Activated T-helper 17 cell treated with anti-CD3 and anti-CD28 coated beads, Interleukin-2, amount 50 U/mL, for 72 hours (primary cell): ENCODE results near the gene KANK4. TPM values are rescaled to one million over a fixed set of nuclear protein-coding genes. Genes with fewer than 3 reads are reported as not detected.
A peak's percentile ranks its signal among the peaks of the same experiment; 100 is the strongest.
"Not testable (repeated sequence)": the region's sequence is repeated elsewhere in the genome, so short reads cannot be mapped to it uniquely, and the experiment has no call there.

Experiments used
- ATAC-seq: fragments of 150-1000 bp; cut with Tn5 transposase; replicated peaks from 2 replicates; pipeline ENCODE4 v1.10.0; 2021; ENCODE audit warnings: mild to moderate bottlenecking, moderate library complexity
- H3K27ac Mint-ChIP-seq: one replicate; pipeline ENCODE4 v1.8.0; 2022; ENCODE audit warnings: mixed read lengths
- H3K27me3 Mint-ChIP-seq: one replicate; pipeline ENCODE4 v1.8.0; 2022; ENCODE audit warnings: mixed read lengths
- H3K36me3 Mint-ChIP-seq: one replicate; pipeline ENCODE4 v1.8.0; 2022; ENCODE audit warnings: low read depth, mild to moderate bottlenecking, mixed read lengths
- H3K4me1 Mint-ChIP-seq: one replicate; pipeline ENCODE4 v1.8.0; 2022; ENCODE audit warnings: mixed read lengths
- H3K4me3 Mint-ChIP-seq: one replicate; pipeline ENCODE4 v1.8.0; 2022; ENCODE audit warnings: mild to moderate bottlenecking, mixed read lengths
- H3K9me3 Mint-ChIP-seq: one replicate; pipeline ENCODE4 v1.8.0; 2022; ENCODE audit warnings: mixed read lengths
- total RNA-seq, 2 donors: library from RNA; stranded (reverse); gene quantifications; one replicate each; pipeline ENCODE4 v1.2.3, GENCODE V29; 2022

The KANK4 gene
- total RNA-seq, 2 donors from 2014 or later = not detected

GRCh38 chr1:62235576-62235975 lies 83.7 kb downstream of the KANK4 start:
- H3K27me3 Mint-ChIP-seq = peaks cover 21% of the 10 kb centered on the region
- H3K4me3 Mint-ChIP-seq = no peak overlapping the region
- H3K27ac Mint-ChIP-seq = no peak overlapping the region
- no peaks in the 10 kb centered on the region for H3K9me3 Mint-ChIP-seq
- H3K4me1 Mint-ChIP-seq = peaks cover 4% of the 10 kb centered on the region
- no peaks in the 10 kb centered on the region for H3K36me3 Mint-ChIP-seq
- ATAC-seq = no peak

GRCh38 chr1:62234688-62235087 lies 84.5 kb downstream of the KANK4 start:
- H3K27ac Mint-ChIP-seq = no peak overlapping the region
- H3K9me3 Mint-ChIP-seq = no peaks in the 10 kb centered on the region
- H3K27me3 Mint-ChIP-seq = peaks cover 23% of the 10 kb centered on the region
- H3K4me1 Mint-ChIP-seq = peaks cover 4% of the 10 kb centered on the region
- no peak for ATAC-seq
- H3K36me3 Mint-ChIP-seq = no peaks in the 10 kb centered on the region
- no peak overlapping the region for H3K4me3 Mint-ChIP-seq

GRCh38 chr1:62233926-62234450 lies 85.2 kb downstream of the KANK4 start:
- no peak overlapping the region for H3K27ac Mint-ChIP-seq
- H3K36me3 Mint-ChIP-seq = no peaks in the 10 kb centered on the region
- H3K9me3 Mint-ChIP-seq = no peaks in the 10 kb centered on the region
- no peak overlapping the region for H3K4me3 Mint-ChIP-seq
- ATAC-seq = no peak
- H3K27me3 Mint-ChIP-seq = peaks cover 23% of the 10 kb centered on the region
- peaks cover 4% of the 10 kb centered on the region for H3K4me1 Mint-ChIP-seq

DNA sequence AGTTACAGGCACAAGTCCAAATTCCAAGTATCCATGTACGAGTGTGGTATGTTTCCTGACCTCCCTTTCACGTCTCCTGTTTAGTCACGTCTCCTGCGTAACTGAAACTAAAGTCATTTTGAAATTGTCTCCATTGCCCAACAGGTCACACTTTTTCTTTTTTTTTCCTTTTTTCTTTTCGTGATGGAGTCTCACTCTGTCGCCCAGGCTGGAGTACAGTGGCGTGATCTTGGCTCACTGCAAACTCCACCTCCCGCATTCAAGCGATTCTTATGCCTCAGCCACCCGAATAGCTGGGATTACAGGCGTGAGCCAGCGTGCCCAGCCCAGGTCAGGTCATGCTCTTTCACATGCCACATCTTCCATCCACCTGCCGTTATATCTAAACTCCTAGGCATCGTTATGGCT lies 86.4 kb downstream of the KANK4 start:
- H3K9me3 Mint-ChIP-seq = no peaks in the 10 kb centered on the region
- peaks cover 23% of the 10 kb centered on the region for H3K27me3 Mint-ChIP-seq
- no peak overlapping the region for H3K27ac Mint-ChIP-seq
- ATAC-seq = peak; percentile 11
- H3K4me1 Mint-ChIP-seq = peaks cover 4% of the 10 kb centered on the region
- no peaks in the 10 kb centered on the region for H3K36me3 Mint-ChIP-seq
- H3K4me3 Mint-ChIP-seq = no peak overlapping the region

GRCh38 chr1:62230718-62231117 lies 88.5 kb downstream of the KANK4 start:
- no peaks in the 10 kb centered on the region for H3K36me3 Mint-ChIP-seq
- no peaks in the 10 kb centered on the region for H3K9me3 Mint-ChIP-seq
- H3K4me1 Mint-ChIP-seq = peaks cover 4% of the 10 kb centered on the region
- ATAC-seq = no peak
- H3K27me3 Mint-ChIP-seq = peaks cover 23% of the 10 kb centered on the region
- H3K4me3 Mint-ChIP-seq = no peak overlapping the region
- no peak overlapping the region for H3K27ac Mint-ChIP-seq

GRCh38 chr1:62229932-62230331 lies 89.3 kb downstream of the KANK4 start:
- no peak overlapping the region for H3K4me3 Mint-ChIP-seq

GRCh38 chr1:62229468-62229867 lies 89.8 kb downstream of the KANK4 start:
- H3K4me3 Mint-ChIP-seq = no peak overlapping the region
- peaks cover 18% of the 10 kb centered on the region for H3K27me3 Mint-ChIP-seq
- no peak overlapping the region for H3K27ac Mint-ChIP-seq
- no peaks in the 10 kb centered on the region for H3K9me3 Mint-ChIP-seq
- no peaks in the 10 kb centered on the region for H3K4me1 Mint-ChIP-seq
- H3K36me3 Mint-ChIP-seq = no peaks in the 10 kb centered on the region
- no peak for ATAC-seq

More at GRCh38 chr1:62229932-62230331, 89.3 kb downstream of the KANK4 start:
- peaks cover 20% of the 10 kb centered on the region for H3K27me3 Mint-ChIP-seq
- no peaks in the 10 kb centered on the region for H3K9me3 Mint-ChIP-seq
- H3K27ac Mint-ChIP-seq = no peak overlapping the region
- no peaks in the 10 kb centered on the region for H3K36me3 Mint-ChIP-seq
- ATAC-seq = no peak
- peaks cover 2% of the 10 kb centered on the region for H3K4me1 Mint-ChIP-seq

DNA sequence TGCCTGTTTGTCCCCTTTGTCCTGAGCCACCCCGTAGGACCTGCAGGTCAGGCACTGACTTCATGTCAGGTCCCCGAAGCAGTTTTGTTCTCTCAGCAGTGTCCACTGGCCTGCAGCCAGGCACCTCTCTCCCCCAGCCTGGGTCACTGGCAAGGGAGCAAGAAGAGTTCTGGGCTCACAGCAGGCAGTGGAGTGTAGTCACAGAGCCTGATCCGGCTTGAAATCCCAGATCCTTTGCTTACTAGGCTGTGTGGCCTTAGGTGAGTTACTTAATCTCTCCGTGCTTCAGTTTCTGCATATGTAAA lies 90.4 kb downstream of the KANK4 start:
- Mint-ChIP-seq H3K27me3 (peaks cover 17% of the 10 kb centered on the region), H3K9me3 (no peaks in the 10 kb centered on the region), H3K4me1 (no peaks in the 10 kb centered on the region), H3K27ac (no peak overlapping the region), H3K4me3 (no peak overlapping the region), H3K36me3 (no peaks in the 10 kb centered on the region)
- ATAC-seq = no peak

DNA sequence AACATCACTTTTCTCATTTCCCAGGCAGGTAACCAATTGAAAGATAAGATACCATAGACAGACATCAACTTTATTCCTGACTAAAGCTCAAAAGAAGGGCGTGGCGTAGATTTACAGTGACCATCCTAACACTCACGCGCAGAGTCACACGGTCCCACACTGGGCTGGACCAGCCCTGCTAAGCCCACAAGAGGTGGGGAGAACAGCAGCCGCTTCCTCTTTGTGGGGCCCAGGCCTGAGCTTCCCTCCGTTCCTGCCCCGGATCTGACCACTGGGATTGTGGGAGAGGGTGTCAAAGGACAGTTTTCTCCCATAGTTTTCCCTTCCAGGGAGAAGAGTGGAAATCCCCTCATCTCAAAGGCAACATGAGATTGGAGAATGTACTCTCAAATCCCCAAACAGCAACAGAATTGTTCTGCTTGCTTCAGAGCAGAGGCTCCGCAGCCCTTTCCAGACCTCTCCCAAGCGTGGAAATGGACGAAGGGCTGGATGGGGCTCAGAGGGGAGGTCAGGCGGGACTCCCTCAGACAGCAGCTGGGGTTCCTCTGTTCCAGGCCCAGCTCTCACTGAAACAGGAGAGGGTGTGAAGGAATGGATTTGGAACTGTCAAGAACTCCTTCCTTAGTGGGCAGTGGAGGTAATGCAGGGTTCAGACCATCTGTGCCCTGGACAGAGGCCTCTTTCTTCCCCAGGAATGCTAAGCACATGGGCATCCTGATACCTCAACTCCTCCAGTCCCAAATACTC lies 90.9 kb downstream of the KANK4 start:
- H3K4me3 Mint-ChIP-seq = no peak overlapping the region
- H3K36me3 Mint-ChIP-seq = no peaks in the 10 kb centered on the region
- no peak for ATAC-seq
- H3K27ac Mint-ChIP-seq = no peak overlapping the region
- no peaks in the 10 kb centered on the region for H3K9me3 Mint-ChIP-seq
- H3K4me1 Mint-ChIP-seq = no peaks in the 10 kb centered on the region
- peaks cover 14% of the 10 kb centered on the region for H3K27me3 Mint-ChIP-seq

GRCh38 chr1:62227496-62227895 lies 91.7 kb downstream of the KANK4 start:
- no peak for ATAC-seq
- H3K36me3 Mint-ChIP-seq = no peaks in the 10 kb centered on the region
- H3K27me3 Mint-ChIP-seq = peaks cover 9% of the 10 kb centered on the region
- H3K27ac Mint-ChIP-seq = no peak overlapping the region
- no peaks in the 10 kb centered on the region for H3K4me1 Mint-ChIP-seq
- H3K9me3 Mint-ChIP-seq = no peaks in the 10 kb centered on the region
- H3K4me3 Mint-ChIP-seq = no peak overlapping the region

DNA sequence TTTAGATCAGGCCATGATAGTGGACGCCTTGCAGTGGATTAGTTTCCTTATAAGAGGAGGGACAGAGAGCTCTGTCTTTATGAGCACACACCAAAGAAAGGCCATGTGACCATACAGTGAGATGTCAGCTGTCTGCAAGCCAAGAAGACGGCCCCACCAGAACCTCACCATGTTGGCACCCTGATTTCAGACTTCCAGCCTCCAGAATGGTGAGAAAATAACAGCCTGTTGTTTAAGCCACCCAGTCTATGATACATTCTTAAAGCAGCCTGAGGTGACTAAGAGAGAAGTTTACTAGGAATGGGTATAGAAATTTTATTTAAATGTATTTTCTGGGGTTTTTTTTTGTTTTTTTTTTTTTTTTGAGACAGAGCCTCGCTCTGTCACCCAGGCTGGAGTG lies 95.1 kb downstream of the KANK4 start:
- Mint-ChIP-seq H3K36me3 (no peaks in the 10 kb centered on the region), H3K4me3 (no peak overlapping the region), H3K27ac (no peak overlapping the region), H3K27me3 (no peaks in the 10 kb centered on the region), H3K9me3 (no peaks in the 10 kb centered on the region), H3K4me1 (no peaks in the 10 kb centered on the region)
- no peak for ATAC-seq

- Mint-ChIP-seq H3K36me3 (no peaks in the 10 kb centered on the region), H3K4me1 (no peaks in the 10 kb centered on the region), H3K4me3 (no peak overlapping the region), H3K27ac (no peak overlapping the region), H3K9me3 (no peaks in the 10 kb centered on the region), H3K27me3 (no peaks in the 10 kb centered on the region)
- ATAC-seq = no peak
Measured at GRCh38 chr1:62222321-62222720, 96.9 kb downstream of the KANK4 start.

DNA sequence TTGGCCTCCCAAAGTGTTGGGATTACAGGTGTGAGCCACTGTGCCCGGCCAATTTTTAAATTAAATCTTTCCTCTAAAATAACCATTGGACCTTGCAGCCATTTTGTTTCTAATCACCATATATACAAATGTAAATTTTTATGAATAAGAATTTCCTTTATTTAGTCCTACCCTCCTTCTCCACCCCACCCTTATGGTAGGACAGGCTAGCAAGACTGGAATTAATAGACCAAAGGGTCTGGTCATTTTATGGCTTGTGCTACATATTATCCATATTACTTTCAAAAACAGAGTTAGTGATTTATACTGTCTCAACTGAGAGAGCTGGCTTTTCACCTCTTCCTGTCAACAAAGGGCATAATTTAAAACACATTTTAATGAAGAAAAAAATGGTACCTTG lies 98.1 kb downstream of the KANK4 start:
- Mint-ChIP-seq H3K27ac (no peak overlapping the region), H3K36me3 (no peaks in the 10 kb centered on the region), H3K4me3 (no peak overlapping the region), H3K9me3 (no peaks in the 10 kb centered on the region), H3K27me3 (no peaks in the 10 kb centered on the region), H3K4me1 (no peaks in the 10 kb centered on the region)
- no peak for ATAC-seq

DNA sequence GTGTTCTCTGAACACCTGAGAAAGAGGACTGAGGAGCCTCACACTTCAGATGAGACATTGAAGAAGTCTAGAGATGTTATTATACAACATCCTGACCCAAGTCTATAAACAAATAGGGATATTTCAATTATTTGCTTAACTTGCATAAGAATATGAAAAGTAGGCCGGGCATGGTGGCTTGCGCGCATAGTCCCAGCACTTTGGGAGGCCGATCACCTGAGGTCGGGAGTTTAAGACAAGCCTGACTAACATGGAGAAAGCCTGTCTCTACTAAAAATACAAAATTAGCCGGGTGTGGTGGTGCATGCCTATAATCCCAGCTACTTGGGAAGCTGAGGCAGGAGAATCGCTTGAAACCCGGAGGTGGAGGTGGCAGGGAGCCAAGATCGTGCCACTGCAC lies 98.8 kb downstream of the KANK4 start:
- H3K4me3 Mint-ChIP-seq, H3K27me3 Mint-ChIP-seq, H3K27ac Mint-ChIP-seq, ATAC-seq, H3K36me3 Mint-ChIP-seq, H3K4me1 Mint-ChIP-seq, H3K9me3 Mint-ChIP-seq: not testable (repeated sequence)

DNA sequence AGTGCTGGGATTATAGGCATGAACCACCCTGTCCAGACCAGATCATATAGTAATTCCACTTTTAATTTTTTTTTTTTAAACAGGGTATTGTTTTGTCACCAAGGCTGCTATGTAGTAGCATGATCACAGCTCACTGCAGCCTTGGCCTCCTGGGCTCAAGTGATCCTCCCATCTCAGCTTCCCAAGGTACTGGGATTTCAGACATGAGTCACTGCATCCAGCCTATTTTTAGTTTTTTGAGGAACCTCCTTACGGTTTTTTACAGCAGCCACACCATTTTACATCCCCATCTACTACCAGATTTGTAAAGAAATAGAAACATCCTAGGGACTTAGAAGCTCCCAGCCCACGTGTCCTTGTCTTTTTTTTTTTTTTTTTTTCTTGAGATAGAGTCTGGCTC lies 100.6 kb downstream of the KANK4 start:
- ATAC-seq = no peak
- no peaks in the 10 kb centered on the region for H3K27me3 Mint-ChIP-seq
- no peak overlapping the region for H3K4me3 Mint-ChIP-seq
- no peaks in the 10 kb centered on the region for H3K9me3 Mint-ChIP-seq
- no peaks in the 10 kb centered on the region for H3K36me3 Mint-ChIP-seq
- H3K27ac Mint-ChIP-seq = no peak overlapping the region
- no peaks in the 10 kb centered on the region for H3K4me1 Mint-ChIP-seq
